Measurements from ENCODE around the gene RRAS2.

The RRAS2 gene

DNA sequence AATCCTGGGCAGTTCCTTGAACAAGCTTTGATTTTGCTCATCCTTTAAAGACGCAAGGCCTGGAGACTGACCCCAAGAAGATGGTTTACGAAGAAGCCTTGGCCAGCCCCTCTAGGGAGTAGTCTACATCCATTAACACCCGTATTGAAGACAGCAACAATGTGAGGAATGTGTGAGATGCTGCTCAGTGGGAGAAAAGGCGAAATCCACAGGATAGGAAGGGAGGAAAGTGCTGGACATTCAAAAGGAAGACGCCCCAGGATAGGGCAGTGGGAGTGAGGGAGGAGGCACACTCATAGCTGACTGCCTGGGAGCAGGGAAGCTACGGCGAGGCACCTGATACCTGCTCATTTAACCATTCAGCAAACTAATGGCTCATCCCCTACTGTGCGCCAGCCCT lies 114.1 kb downstream of the RRAS2 start:
- no peak for DNase-seq (ENCODE audit: low read depth)
- TF ChIP-seq, protein P1, sequence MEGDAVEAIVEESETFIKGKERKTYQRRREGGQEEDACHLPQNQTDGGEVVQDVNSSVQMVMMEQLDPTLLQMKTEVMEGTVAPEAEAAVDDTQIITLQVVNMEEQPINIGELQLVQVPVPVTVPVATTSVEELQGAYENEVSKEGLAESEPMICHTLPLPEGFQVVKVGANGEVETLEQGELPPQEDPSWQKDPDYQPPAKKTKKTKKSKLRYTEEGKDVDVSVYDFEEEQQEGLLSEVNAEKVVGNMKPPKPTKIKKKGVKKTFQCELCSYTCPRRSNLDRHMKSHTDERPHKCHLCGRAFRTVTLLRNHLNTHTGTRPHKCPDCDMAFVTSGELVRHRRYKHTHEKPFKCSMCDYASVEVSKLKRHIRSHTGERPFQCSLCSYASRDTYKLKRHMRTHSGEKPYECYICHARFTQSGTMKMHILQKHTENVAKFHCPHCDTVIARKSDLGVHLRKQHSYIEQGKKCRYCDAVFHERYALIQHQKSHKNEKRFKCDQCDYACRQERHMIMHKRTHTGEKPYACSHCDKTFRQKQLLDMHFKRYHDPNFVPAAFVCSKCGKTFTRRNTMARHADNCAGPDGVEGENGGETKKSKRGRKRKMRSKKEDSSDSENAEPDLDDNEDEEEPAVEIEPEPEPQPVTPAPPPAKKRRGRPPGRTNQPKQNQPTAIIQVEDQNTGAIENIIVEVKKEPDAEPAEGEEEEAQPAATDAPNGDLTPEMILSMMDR (conservative IDR thresholded peaks at IDR 0.05; ENCODE audit: low read depth, low read length), result no peak
- H3K4me3 ChIP-seq (ENCODE audit: low read depth, low read length), result no peak overlapping the region

DNA sequence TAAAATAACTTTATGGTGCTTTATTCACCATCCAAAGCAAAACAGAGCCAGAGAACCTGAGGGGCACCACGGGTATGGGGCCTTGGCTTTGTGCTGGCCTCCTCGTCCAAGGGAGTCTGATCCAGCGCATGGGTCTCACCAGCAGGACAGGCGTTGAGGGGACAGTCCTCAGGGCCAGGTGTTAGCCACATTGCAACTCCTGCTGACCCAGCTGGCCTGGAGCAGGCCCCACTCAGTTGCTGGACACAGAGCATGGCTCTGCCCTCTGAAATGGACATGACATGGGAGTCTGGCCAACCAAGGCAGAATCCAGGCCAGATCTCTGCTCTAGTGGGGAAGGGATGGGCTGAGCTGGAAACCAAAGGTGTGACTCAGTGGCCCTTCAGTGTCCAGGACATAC lies 116.2 kb downstream of the RRAS2 start:
- H3K4me3 ChIP-seq (ENCODE audit: low read depth, low read length), result no peak overlapping the region
- TF ChIP-seq, protein P1 (conservative IDR thresholded peaks at IDR 0.05; ENCODE audit: low read depth, low read length), result no peak
- DNase-seq (ENCODE audit: low read depth), result no peak

DNA sequence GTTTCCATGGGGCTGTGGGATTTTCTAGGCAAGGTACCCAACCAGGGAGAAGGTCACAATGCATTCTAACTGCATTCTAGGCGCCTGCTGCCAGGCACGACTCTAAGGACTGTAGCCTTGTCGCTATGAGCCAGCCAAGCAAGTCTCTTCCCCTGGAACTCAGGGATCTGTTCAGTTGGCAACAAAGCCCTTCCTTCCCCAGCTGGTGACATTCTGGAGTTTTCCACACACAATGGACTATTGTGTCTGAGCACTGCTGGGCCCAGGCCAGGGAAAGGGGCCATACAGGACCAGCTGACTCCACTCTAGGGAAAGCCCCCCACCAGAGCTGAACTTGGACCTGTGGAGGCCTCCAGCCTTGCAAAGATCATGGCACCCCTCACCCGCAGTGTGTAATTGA lies 116.8 kb downstream of the RRAS2 start:
- DNase-seq (ENCODE audit: low read depth), result no peak
- H3K4me3 ChIP-seq (ENCODE audit: low read depth, low read length), result no peak overlapping the region
- TF ChIP-seq, protein P1 (conservative IDR thresholded peaks at IDR 0.05; ENCODE audit: low read depth, low read length), result no peak

DNA sequence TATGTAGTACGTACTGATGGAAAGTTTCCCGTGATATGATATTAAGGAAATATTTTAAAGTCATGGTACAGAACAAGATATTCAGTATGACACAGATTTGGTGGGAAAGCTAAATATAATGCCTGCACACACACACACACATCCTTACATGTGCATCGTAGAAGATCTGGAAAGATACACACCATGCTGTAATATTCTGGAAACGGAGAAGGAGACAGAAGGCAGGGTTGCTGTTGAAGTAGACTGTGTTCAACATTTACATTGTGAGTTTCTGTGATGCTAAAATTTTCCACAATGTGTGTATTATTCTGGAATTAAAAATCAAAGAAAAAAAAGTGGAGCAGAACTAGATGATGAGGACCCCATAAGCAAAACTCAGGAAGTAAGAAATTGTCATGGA lies 118.0 kb downstream of the RRAS2 start:
- TF ChIP-seq, protein P1 (conservative IDR thresholded peaks at IDR 0.05; ENCODE audit: low read depth, low read length), result no peak
- H3K4me3 ChIP-seq (ENCODE audit: low read depth, low read length), result no peak overlapping the region
- DNase-seq (ENCODE audit: low read depth), result no peak

DNA sequence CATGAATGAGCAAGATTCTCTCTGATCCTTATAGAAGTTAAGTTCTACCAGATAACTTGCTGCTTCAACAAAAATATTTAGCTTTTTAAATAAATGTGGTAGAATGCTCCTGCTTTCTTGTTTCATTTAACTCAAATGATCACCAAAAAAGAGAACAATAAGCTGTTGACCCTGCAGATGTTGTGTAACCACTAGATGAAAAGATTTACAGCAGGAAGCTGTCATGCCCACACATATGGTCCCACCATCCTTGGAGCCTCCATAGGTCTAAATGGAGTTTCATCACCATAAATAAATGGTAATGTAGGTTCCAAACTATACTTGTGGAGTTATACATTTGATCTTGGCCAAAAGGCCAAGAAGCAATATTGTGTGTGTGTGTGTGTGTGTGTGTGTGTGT lies 118.8 kb downstream of the RRAS2 start:
- no peak for DNase-seq (ENCODE audit: low read depth)
- TF ChIP-seq, protein P1 (conservative IDR thresholded peaks at IDR 0.05; ENCODE audit: low read depth, low read length), result no peak
- H3K4me3 ChIP-seq (ENCODE audit: low read depth, low read length), result no peak overlapping the region

DNA sequence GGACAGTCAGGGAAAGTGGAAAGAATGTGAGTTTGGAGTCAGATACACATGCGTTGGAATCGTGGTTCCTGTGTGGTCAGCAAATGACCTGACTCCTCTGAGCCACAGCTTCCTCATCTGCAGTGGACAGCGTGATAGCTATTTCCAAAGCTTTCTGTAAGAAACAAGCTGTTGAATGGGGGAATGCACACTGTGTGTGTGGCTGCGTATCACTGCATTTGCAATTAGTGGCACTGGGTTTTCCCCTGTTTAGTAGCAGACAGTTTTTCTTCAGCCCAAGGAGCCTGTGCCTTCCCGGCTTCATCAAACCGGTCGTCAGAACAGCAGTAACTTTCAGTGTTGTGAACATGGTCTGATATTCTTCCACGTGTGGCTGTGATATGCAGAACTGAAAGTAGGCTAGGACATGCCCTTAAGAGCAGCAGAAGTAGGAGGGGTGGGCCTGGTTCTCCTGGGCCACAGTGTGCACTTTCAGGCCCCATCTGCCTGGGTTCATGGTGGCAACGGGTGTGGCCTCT lies 121.5 kb downstream of the RRAS2 start:
- H3K4me3 ChIP-seq (ENCODE audit: low read depth, low read length), result no peak overlapping the region
- no peak for DNase-seq (ENCODE audit: low read depth)

DNA sequence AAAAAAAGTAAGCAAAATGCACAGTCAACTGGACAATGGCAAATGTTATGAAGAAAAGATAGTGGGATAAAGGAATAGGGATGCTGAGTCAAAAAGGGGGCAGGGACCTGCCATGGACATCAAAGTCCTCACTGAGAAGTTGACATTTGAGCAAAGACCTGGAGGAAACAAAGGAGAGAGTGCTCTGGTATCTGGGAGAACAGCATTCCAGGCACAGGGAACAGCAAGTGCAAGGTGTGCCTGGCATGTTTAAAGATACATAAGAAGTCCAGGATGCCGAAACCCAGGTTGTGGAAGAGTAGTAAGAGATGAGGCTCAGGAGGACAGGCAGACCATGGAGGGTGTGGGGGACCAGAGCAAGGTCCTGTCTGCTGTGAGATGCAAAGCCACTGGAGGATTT lies 123.3 kb downstream of the RRAS2 start:
- DNase-seq (ENCODE audit: low read depth), result no peak
- TF ChIP-seq, protein P1 (conservative IDR thresholded peaks at IDR 0.05; ENCODE audit: low read depth, low read length), result no peak

More for the DNA sequence above, 121.5 kb downstream of the RRAS2 start:
- TF ChIP-seq, protein P1 (conservative IDR thresholded peaks at IDR 0.05; ENCODE audit: low read depth, low read length), result no peak

More for the DNA sequence above, 123.3 kb downstream of the RRAS2 start:
- H3K4me3 ChIP-seq (ENCODE audit: low read depth, low read length), result no peak overlapping the region
